SK-N-SH (cell line): Measurements from ENCODE around the gene FUCA1.

Source experiments
- CTCF ChIP-seq: fragments of 200-600 bp; sonication (generic); IDR thresholded peaks from 2 replicates; pipeline ENCODE4 v1.6.1; 2017; ENCODE audit warnings: antibody characterized with exemption, mild to moderate bottlenecking, moderate library complexity
- EP300 ChIP-seq, 2 experiments: IDR thresholded peaks; 2 replicates each; pipeline versions ENCODE4 v1.4.0 to v1.6.1; 2012; ENCODE audit warnings: borderline replicate concordance in 1 of 2, low read depth in 1 of 2, low read length in 1 of 2
- MAX ChIP-seq: IDR thresholded peaks from 2 replicates; pipeline ENCODE4 v1.4.0; 2012; ENCODE audit warnings: low read depth
- MEF2A ChIP-seq: IDR thresholded peaks from 2 replicates; pipeline ENCODE4 v1.4.0; 2012; ENCODE audit warnings: low read depth, borderline replicate concordance
- POLR2AphosphoS5 ChIP-seq: IDR thresholded peaks from 2 replicates; pipeline ENCODE4 v1.6.1; 2012; ENCODE audit warnings: low read depth, low read length
- RXRA ChIP-seq: IDR thresholded peaks from 2 replicates; pipeline ENCODE4 v1.4.0; 2012; ENCODE audit warnings: low read depth, mild to moderate bottlenecking, borderline replicate concordance
- SMC3 ChIP-seq: IDR thresholded peaks from 2 replicates; pipeline ENCODE4 v1.6.1; 2012; ENCODE audit warnings: low read depth, low read length, improper control_type of control experiment
- TAF1 ChIP-seq: IDR thresholded peaks from 2 replicates; pipeline ENCODE4 v1.6.1; 2012; ENCODE audit warnings: low read depth, mild to moderate bottlenecking, low read length, moderate library complexity, borderline replicate concordance
- YY1 ChIP-seq: IDR thresholded peaks from 2 replicates; pipeline ENCODE4 v1.4.0; 2012; ENCODE audit warnings: low read depth, mild to moderate bottlenecking
- TF ChIP-seq, protein P1 (sequence below): fragments of 150-350 bp; IDR thresholded peaks from 2 replicates; pipeline ENCODE4 v1.6.1; 2017; ENCODE audit warnings: antibody characterized with exemption, low read length, low read depth, borderline replicate concordance

- TF ChIP-seq CTCF = no peak
- TF ChIP-seq SMC3 = no peak
- TF ChIP-seq, protein P1, sequence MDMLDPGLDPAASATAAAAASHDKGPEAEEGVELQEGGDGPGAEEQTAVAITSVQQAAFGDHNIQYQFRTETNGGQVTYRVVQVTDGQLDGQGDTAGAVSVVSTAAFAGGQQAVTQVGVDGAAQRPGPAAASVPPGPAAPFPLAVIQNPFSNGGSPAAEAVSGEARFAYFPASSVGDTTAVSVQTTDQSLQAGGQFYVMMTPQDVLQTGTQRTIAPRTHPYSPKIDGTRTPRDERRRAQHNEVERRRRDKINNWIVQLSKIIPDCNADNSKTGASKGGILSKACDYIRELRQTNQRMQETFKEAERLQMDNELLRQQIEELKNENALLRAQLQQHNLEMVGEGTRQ = no peak
- no peak for TF ChIP-seq TAF1
- no peak for TF ChIP-seq YY1
- no peak for TF ChIP-seq MAX
- TF ChIP-seq POLR2AphosphoS5 = no peak
- TF ChIP-seq RXRA = no peak
- TF ChIP-seq MEF2A = no peak
- TF ChIP-seq EP300 (IDR thresholded peaks at IDR 0.05; ENCODE audit: borderline replicate concordance in 1 of 2, low read depth in 1 of 2, low read length in 1 of 2) = no peak
Observed at GRCh38 chr1:23825762-23826522, 42.1 kb downstream of the FUCA1 start.
